GM18867 (cell line): ENCODE measurements around the gene DDX11.
"Not testable (repeated sequence)": the region's sequence is repeated elsewhere in the genome, so short reads cannot be mapped to it uniquely, and the experiment has no call there.

Source experiments
- ATAC-seq: cut with Tn5 transposase; IDR thresholded peaks from one replicate; pipeline ENCODE4 v1.9.1; 2021; ENCODE audit warnings: mild to moderate bottlenecking, moderate library complexity; ENCODE audit not compliant: unreplicated experiment

Gene DDX11

GRCh38 chr12:31120392-31121008 is 46.8 kb downstream of the DDX11 start:
- ATAC-seq, result no peak

- not testable (repeated sequence) for ATAC-seq
These were observed 47.5 kb downstream of the DDX11 start for GRCh38 chr12:31121022-31121728.

DNA sequence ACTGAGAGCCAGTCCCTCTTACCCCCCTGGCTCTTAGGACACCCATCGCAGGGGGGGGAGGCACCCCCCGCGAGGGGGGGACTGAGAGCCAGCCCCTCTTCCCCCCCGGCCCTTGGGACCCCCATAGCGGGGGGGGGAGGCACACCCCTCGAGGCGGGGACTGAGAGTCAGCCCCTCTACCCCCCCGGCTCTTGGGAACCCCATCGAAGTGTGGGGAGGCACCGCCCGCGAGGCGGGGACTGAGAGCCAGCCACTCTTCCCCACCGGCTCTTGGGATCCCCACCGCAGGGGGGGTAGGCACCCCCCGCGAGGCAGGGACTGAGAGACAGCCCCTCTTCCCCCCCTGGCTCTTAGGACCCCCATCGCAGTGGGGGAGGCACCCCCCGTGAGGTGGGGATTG is 48.8 kb downstream of the DDX11 start:
- no peak for ATAC-seq

GRCh38 chr12:31124158-31124557 is 50.5 kb downstream of the DDX11 start:
- ATAC-seq, result not testable (repeated sequence)

DNA sequence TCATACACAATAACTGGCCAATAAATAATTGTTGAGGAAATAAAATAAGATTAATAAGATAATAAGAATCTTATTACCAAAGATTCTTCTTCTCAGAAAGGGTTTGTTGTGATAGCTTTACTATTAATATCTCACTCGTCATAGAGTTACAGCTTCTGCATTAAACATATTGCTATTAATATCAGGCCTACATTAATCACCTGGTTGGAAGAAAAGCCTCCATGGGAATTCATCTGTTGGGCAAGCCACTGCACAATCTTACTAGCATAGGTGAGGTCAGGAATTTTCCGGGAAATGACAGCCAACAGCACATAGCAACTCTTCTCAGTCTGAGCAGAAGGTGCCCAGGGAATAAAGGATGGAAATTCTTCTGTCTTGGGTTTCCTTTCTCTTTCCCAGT is 51.5 kb downstream of the DDX11 start:
- ATAC-seq, result not testable (repeated sequence)

DNA sequence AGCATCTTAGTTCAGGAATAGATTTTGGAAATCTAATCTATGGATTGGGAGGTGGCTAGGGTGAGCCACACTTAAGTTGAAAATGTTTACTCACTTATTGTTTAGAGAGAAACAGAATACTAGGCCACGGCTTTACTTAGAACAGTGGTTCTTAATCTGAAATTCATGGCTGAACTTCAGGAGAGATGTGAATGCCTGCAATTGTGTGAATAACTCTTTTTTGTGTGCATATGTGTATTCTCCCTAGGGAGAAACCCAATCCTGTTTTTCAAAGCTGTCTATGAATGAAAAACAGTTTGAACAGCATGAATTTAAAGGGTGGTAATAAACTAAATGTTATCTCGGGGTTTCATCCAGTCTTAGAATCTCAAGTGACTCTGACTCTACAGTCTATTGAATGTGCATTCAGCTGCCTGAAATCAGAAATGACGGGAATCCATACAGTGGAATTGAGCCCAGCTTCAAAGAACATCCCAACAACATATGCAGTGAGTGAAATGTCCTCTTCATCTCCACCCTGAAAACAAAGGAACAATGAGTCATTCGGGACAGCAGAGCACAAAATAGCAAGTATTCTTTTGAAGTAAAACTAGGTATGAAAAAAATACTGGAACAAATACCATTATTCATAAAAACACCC is 53.7 kb downstream of the DDX11 start:
- not testable (repeated sequence) for ATAC-seq

DNA sequence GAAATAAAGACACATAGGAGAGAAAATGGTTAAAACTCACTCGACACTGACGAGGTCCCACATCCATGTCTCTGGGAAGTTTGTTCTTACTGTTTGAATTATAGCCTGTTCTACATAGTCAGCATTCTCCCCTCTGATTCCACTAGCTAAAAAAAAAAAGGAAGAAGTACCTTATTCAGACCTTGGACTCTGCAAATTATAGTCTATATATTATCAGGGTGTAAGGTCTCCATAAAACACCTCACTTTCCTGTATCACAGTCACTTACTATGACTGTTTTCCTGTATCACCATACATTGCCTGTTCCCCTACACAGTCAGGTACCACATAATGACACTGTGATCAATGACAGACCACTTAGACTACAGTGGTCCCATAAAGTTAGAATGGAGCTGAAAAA is 62.9 kb downstream of the DDX11 start:
- ATAC-seq, result not testable (repeated sequence)

GRCh38 chr12:31144768-31145167 is 71.1 kb downstream of the DDX11 start:
- ATAC-seq, result not testable (repeated sequence)

DNA sequence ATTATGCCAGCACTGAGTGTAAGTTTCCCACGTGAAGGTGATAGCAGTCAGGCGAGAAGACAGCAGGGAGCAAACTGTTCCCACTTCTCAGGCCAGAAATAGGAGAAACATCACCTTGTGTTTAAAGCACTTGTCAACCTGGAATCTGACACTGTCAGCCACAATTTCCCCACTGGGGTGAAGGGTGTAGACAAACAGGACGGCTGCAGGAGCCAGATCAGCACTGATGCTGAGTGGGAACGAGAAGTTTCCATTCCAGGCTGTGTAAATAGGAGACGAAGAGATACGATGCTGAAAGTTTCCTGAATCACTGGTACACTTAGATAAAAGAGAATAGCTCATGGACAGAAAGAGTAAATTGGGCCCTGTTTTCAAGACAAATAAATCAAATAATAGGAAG is 71.6 kb downstream of the DDX11 start:
- ATAC-seq, result not testable (repeated sequence)

- ATAC-seq, result not testable (repeated sequence)
These were observed 73.8 kb downstream of the DDX11 start for GRCh38 chr12:31147415-31147814.

GRCh38 chr12:31150766-31151165 is 77.1 kb downstream of the DDX11 start:
- ATAC-seq, result not testable (repeated sequence)
